GM12865 (cell line): ENCODE results near the gene FRMD7.
"Not testable (repeated sequence)": the region's sequence is repeated elsewhere in the genome, so short reads cannot be mapped to it uniquely, and the experiment has no call there.

Experiments
- DNase-seq: peaks from one replicate; pipeline ENCODE4 v3.0.0; 2010; ENCODE audit warnings: low read depth
- H3K4me3 ChIP-seq: 2 replicates; pipeline ENCODE4 v1.5.1; 2011; ENCODE audit warnings: mild to moderate bottlenecking, low read depth, low read length, control low read depth
- TF ChIP-seq, protein P1 (sequence below): IDR thresholded peaks from 2 replicates; pipeline ENCODE4 v1.5.1; 2011; ENCODE audit warnings: low read length, control low read depth, low read depth, inconsistent platforms; ENCODE audit not compliant: insufficient read depth; ENCODE audit errors: missing control alignments

The FRMD7 gene

GRCh38 chrX:132118358-132118757, 9.5 kb downstream of the FRMD7 start:
- TF ChIP-seq, protein P1, sequence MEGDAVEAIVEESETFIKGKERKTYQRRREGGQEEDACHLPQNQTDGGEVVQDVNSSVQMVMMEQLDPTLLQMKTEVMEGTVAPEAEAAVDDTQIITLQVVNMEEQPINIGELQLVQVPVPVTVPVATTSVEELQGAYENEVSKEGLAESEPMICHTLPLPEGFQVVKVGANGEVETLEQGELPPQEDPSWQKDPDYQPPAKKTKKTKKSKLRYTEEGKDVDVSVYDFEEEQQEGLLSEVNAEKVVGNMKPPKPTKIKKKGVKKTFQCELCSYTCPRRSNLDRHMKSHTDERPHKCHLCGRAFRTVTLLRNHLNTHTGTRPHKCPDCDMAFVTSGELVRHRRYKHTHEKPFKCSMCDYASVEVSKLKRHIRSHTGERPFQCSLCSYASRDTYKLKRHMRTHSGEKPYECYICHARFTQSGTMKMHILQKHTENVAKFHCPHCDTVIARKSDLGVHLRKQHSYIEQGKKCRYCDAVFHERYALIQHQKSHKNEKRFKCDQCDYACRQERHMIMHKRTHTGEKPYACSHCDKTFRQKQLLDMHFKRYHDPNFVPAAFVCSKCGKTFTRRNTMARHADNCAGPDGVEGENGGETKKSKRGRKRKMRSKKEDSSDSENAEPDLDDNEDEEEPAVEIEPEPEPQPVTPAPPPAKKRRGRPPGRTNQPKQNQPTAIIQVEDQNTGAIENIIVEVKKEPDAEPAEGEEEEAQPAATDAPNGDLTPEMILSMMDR = no peak
- no peak overlapping the region for H3K4me3 ChIP-seq
- no peak for DNase-seq

DNA sequence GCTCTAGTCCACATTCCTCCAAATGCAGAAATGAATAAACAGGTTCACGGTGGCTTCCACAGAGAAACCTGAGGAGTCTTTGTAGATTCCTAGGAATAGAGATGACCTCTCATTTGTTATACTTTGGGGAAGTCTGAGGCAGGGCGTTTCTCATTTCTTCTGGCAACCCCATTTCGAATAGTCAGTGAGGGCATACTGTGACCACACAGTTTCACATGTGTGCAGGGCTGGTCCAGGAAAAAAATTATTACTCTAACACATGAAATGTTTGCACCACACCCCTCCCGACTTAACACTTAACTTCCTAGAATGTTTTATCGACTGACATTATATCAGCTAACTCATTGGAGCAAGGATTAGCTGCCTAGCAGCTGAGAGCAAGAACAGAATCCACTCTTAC, 12.0 kb downstream of the FRMD7 start:
- TF ChIP-seq, protein P1 = no peak
- no peak for DNase-seq
- H3K4me3 ChIP-seq = no peak overlapping the region

DNA sequence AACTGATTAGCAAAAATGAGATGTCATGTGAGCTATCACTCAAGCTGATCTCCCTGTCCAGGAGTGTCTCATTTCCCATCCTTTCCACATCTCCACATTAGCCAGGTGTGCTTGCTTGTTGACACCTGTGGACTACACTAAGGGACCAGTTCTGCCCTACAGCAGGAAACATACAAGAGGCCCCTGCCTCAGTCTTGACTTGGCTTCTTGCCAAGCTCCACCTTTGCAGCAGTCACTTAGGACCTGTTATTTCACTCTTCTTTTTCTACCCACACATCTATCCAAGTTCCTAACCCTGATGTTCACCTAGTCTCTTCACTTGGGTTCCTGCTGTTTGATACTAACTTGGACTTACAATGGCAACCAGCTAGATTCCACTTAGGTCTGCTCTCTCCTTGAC, 13.2 kb downstream of the FRMD7 start:
- TF ChIP-seq, protein P1 = no peak
- H3K4me3 ChIP-seq = no peak overlapping the region
- no peak for DNase-seq

DNA sequence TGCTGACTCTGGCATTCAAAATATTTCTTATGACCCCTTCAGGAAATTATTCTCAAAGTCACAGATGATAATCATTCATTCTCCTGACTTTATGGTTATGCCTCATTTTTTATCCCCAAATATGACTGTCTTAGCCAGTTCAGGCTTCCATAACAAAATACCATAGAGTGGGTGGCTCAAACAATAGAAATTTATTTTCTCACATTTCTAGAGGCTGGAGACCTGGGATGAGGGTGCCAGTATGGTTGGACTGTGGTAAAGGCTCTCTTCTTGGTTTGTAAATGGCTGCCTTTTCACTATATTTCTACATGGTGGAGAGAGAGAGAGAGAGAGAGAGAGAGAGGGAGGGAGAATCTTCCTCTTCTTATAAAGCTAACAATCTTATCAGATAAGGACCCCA, 20.5 kb downstream of the FRMD7 start:
- DNase-seq = no peak
- TF ChIP-seq, protein P1 = no peak
- H3K4me3 ChIP-seq = no peak overlapping the region

DNA sequence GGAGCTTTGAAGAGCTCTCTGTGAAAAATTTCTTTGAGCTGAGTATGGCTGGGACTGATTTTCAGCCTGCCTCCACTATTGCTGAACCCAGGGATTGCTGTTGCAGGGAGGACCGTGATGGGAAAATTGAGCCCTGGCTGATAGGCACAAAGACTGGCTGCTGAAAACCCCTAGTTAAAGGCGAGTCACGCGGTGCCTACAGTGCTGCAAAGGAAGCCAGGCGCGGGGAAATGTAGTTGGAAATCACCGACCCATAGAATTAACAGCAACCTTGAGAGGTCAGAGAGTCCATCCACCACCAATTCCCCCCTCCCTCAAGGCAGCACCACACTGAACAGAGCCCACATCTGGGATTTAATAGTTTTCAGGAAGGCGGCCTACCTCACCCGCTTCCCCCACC, 26.0 kb downstream of the FRMD7 start:
- H3K4me3 ChIP-seq = no peak overlapping the region
- TF ChIP-seq, protein P1 = no peak
- no peak for DNase-seq

GRCh38 chrX:132101206-132101605, 26.6 kb downstream of the FRMD7 start:
- TF ChIP-seq, protein P1 = no peak
- no peak for DNase-seq
- H3K4me3 ChIP-seq = no peak overlapping the region

DNA sequence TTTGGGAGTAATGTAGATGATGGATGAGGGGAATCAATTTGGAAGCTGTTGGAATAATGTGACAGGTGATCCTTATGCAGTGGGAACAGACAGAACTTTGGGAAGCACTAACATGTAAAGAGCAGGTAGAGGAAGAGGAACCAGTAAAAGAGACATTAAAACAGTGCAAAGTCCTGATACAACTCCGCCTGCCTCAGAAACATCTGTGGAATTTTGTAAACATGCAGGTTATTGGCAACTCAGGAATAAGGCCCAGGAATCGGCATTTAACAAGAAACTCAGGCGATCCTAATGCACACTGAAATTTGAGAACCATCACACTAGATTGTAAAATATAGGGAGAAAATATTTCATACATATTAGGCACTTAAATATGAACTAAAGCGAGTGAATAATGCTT, 29.1 kb downstream of the FRMD7 start:
- not testable (repeated sequence) for DNase-seq

More for the DNA sequence above, 29.1 kb downstream of the FRMD7 start:
- H3K4me3 ChIP-seq = not testable (repeated sequence)
